T1000 (cell line): ENCODE data around the gene MZF1.

Experiments
- DNase-seq: peaks from one replicate; lab custom pipeline; 2025; ENCODE audit warnings: mixed read lengths; lab: John Stamatoyannopoulos, UW

MZF1 gene

DNA sequence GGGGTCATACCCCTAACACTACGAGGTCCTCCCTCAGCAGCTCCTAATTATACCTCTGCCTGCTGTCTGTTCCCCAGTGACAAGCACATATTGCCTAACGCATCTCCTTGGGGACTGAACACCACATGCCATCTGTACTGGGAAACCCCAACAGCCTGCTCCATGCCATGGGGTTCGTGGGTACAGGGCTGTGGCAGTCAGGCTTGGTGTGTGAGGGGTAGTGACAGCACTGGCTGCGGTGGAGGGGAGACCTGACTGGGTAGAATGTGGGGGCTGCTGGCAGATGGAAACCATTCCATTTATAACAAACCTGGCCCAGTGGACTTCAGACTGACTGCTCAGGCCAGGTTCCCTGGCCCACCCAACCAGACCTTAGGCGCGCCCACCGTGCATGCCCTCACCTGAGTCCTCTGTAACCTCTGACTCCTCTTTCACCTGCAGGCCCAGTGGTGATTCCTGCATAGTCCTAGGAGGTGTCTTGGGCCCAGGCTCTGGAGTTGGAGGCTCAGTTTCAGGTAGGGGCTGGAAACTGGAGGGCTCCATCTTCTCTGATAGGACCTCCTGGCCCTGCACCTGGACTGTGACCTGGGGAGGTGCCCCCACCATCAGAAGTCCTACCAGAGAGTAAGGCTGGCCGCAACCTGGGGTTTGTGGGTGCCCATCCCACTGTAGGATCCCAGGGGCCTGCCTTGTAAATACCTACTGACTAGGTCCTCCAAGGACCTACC, 3.0 kb downstream of the MZF1 start:
- DNase-seq: no peak

- DNase-seq: no peak
Observed at GRCh38 chr19:58569191-58569942, 3.8 kb downstream of the MZF1 start.

- DNase-seq: no peak
Observed at GRCh38 chr19:58568453-58569130, 4.5 kb downstream of the MZF1 start.

- no peak for DNase-seq
Observed at GRCh38 chr19:58566989-58567388, 6.1 kb downstream of the MZF1 start.

GRCh38 chr19:58563823-58564222, 9.3 kb downstream of the MZF1 start:
- no peak for DNase-seq

DNA sequence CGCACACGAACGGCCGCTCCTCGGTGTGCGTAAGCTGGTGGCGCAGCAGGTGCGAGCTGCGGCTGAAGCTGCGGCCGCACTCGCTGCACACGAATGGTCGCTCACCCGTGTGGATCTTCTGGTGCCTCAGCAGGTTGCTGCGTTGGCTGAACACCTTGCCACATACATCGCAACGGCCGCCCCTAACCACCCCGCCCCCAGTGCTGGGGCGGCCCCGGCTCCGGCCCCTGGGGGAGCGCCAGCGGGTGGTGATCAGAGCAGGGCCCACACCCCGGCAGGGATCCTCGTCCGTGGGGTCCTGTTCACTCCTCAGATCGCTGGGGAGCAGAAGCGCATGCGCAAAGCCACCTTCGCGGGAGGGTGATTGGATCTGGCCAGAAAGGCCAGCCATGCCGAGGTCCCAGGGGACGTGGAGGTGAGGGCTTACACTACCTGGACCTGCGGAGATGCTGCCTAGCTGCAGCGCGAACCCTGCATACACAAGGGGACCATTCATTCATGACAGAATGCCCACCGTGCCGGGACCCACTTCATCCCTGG, 10.0 kb downstream of the MZF1 start:
- no peak for DNase-seq

DNA sequence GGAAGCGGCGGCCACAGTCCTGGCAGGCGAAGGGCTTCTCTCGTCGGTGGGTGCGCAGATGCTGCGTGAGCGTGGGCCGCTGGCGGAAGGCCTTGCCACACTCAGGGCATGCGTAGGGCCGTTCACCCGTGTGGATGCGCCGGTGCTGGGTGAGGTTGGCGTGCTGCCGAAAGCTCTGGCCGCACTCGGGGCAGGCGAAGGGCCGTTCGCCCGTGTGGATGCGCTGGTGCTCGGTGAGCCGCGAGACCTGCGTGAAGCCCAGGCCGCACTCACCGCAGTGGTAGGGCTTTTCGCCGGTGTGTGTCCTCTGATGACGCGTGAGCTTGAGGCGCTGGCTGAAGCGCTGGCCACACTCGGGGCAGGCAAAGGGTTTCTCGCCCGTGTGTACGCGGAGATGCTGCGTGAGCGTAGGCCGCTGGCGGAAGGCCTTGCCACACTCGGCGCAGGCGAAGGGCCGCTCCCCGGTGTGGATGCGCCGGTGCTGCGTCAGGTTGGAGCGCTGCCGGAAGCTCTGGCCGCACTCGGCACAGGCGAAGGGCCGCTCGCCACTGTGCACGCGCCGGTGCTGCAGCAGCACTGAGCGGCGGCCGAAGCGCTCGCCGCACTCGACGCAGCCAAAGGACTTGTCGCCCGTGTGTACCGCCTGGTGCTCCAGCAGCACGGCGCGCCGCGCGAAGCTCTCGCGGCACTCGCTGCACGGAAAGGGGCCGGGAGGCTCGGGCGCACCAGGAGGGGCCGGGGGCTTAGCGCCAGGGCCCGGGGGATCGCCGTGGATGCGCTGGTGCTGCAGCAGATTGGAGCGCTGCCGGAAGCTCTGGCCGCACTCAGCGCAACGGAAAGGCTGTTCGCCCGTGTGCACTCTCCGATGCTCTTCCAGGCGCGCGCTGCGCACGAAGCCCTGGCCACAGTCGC, 10.8 kb downstream of the MZF1 start:
- DNase-seq: no peak

GRCh38 chr19:58561373-58562121, 11.6 kb downstream of the MZF1 start:
- DNase-seq: no peak

GRCh38 chr19:58560921-58561320, 12.2 kb downstream of the MZF1 start:
- no peak for DNase-seq

DNA sequence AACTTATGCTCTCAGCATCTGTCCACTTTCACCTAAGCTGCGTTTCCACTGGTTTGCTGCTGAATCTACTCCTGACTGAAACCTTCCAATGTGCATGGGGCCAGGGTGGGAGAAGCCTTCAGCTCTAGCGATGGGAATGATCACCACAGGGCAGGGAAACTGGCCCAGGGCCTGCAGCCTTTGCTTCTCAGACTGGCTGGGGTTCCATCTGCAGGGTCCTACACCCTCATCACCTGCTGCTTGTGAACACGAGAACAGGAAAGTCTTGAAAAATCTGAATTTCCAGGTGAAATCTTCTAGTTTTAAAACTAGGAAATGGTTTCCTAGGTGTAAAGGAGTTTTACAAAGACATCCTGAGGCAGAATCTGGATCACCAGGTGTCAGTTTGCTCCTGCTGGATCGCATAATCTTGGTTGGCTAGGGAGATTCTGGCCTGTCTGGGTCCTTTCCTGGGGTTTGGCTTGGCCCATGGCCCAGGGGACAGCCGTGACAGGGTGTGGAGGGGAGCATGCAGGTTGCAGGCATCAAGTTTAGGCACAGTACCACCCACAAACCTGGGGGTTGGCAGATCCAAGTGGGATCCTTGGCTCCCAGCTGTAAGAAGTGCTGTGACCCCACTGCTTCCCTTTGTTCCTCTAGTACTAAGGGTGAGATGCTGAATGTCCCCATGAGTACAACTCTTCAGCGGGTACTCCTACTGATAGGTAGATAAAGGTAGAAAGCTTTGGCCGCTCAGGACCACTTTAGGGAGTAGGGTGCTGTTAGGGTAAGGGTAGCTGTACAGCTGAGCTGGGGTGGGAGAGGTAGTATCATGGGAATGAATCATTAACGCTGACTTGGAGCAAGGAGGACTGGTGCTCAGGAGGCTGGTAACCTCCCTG, 12.9 kb downstream of the MZF1 start:
- DNase-seq: no peak

DNA sequence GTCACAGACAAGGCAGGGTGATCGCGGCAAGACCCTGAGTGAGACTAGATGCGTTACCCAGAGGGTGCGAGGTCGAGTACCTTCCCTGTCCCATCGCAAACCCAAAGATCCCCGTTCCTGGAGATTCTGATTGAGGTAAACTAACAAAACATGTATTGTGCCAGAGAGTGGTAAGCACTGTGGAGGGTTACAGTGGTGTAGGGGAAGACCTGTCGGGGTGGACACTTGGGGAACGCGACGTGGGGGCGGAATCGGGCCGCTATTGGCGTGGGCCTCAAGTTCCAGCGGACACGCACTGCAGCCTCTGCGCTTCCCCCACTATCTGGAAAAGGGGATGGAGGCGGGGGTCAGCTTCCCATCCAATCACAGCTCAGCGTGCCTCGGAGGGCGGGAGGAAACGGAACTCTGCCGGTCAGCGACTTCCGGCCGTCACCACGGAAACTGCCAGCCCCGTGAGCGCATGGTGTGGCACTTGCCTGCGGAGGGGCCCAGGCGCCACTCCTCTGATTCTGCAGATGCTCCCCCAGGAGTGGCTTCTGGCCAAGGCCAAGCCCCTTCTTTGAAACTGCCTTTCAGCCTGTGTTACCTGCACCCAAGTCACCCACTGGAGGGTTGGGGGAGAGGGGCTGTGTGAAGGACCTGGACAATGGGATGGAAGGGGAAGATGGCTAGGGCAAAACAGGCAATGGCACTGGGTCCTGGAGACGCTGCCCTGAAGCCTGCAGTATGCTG, 13.7 kb downstream of the MZF1 start:
- DNase-seq: no peak

DNA sequence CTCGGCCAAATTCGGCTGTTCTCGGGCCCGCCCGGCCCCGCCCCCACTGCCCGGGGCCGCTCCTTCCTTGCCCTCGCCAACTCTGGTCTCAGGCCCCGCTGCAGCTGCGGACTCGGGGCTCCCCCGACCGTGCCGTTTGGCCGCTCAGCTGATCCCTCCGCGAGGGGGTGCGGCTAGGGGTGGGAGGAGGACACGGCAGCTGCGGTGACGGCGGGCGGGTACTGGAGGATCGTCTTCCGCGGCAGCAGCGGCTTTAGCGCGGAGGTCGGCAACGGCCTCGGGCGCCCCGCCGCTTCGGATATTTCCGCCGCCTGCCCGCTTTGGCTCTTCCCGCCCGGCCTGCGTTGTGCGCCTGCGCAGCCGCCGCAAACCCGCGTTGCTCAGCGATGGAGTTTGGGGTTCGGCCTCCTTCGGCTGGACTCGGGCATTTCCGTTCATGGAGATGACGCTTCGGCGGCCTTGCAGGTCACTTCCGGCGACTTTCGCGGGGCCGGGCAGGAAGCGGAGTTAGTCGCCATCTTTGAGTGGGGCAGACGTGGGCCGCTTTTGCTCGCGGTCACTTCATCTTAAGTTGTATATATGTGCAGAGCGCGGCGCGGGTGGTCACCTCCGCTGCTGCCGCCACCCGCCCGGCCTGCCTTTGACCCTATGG, 14.4 kb downstream of the MZF1 start:
- no peak for DNase-seq

DNA sequence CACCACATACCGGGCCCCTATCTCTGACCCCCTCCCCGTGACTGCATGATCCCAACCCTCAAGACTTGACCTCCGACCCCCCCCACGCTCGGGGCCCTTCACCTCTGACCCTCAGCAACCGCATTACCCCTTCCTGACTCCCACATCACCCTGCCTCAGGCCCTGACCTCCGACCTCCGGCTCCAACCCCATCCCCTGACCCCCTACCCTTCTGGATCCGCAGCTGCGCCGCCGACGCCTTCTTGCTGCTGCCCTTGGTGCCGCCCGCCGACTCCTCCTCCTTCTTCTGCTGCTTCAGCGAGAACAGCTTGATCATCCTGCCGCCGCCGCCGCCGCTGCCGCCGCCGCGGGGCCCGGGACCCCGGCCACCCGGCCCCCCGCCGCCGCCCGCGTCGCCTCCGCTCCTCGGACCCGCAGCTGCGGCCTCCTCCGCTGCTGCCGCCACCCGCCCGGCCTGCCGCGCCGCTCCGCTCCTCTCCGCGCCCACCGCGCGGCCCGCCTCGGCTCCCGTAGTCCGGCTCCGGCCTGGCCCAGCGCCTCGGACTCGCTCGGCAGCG, 15.0 kb downstream of the MZF1 start, which contains the start of gene UBE2M:
Gene UBE2M (minus strand): TSS at position 546 of the 557 bp plus-strand sequence. CDS start 230 bp downstream, at position 316.
- DNase-seq: no peak

- no peak for DNase-seq
Observed at GRCh38 chr19:58557221-58558065, 15.7 kb downstream of the MZF1 start.

- DNase-seq: no peak
Observed at GRCh38 chr19:58556622-58557220, 16.4 kb downstream of the MZF1 start.

DNA sequence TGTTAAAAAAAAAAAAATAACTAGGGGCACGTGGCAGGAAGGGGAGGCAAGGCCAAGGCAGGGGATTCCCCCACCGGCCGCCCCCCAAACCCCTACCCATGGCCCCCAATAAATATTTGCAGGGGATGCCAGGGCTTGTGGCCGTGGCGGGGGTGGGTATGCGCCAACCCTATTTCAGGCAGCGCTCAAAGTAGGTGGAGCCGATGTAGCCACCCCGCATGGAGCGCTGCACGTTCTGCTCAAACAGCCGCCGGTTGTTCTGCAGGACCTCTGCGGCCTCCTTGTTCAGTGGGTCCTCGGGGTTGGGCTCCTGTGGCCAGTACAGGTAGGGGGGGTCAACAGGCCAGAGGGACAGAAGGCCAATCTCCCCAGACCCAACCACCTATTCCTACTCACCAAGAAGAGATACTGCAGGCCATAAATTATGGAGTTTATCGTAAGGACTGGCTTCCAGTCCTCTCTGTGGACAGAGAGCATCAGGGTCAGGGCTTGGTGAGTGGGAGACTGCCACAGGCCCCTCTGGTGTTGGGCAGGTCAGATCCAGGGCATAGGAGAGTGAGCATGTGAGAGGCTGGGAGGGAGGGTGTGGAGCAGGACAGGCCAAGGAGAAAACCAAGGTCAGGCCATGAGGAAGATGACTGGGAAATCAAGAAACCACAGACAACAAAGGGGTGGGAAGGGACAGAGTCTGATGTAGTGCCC, 17.1 kb downstream of the MZF1 start:
- DNase-seq: no peak
